Tibial artery (tissue), 4 donors: ENCODE results near the gene C1QTNF2.

ENCODE experiments used
- DNase-seq, 2 donors: peaks; one replicate each; pipeline ENCODE4 v3.0.0-alpha.2; 2019
- H3K27ac ChIP-seq, 2 donors: fragments of 200-600 bp; sonication (generic) in 1 of 2; 1 replicate in 1 of 2; 2 replicates in 1 of 2; pipeline ENCODE4 v1.5.1; 2018 to 2019; ENCODE audit warnings: mild to moderate bottlenecking in 1 of 2
- H3K27me3 ChIP-seq, 2 donors: fragments of 200-600 bp; sonication (generic) in 1 of 2; one replicate each; pipeline versions ENCODE4 v1.5.1 to v1.6.0; 2016 to 2019
- H3K36me3 ChIP-seq, 3 donors: fragments of 200-600 bp; sonication (generic) in 2 of 3; one replicate each; pipeline ENCODE4 v1.5.1; 2016 to 2019; ENCODE audit warnings: mild to moderate bottlenecking in 2 of 3
- H3K4me1 ChIP-seq, 4 donors: fragments of 200-600 bp; sonication (generic) in 2 of 4; 1 replicate in 3 of 4; 2 replicates in 1 of 4; pipeline ENCODE4 v1.5.1; 2016 to 2019
- H3K4me3 ChIP-seq, 2 donors: fragments of 200-600 bp; sonication (generic) in 1 of 2; 1 replicate in 1 of 2; 2 replicates in 1 of 2; pipeline ENCODE4 v1.5.1; 2018 to 2019; ENCODE audit warnings: mild to moderate bottlenecking in 2 of 2
- H3K9me3 ChIP-seq, 3 donors: fragments of 200-600 bp; sonication (generic) in 1 of 3; one replicate each; pipeline ENCODE4 v1.5.1; 2016 to 2019
- CTCF ChIP-seq, 2 experiments: fragments of 200-600 bp in 1 of 2; fragments of 450-650 bp in 1 of 2; IDR thresholded peaks; one replicate each; pipeline ENCODE4 v1.5.1; 2017 to 2019; ENCODE audit warnings: antibody characterized with exemption in 2 of 2, mild to moderate bottlenecking in 1 of 2, moderate library complexity in 1 of 2
- intact Hi-C: fragments of 100-400 bp; cut with DNase I; formaldehyde crosslinking; loops from one replicate; pipeline ENCODE4 v1.15.0; 2023; ENCODE audit warnings: low total_unique reads

Gene C1QTNF2

GRCh38 chr5:160378330-160378729 is 7.9 kb upstream of the C1QTNF2 start:
- Histone ChIP-seq H3K36me3 (no peaks in the 10 kb centered on the region), H3K4me1 (no peaks in the 10 kb centered on the region), H3K4me3 (no peak overlapping the region), H3K27ac (no peak overlapping the region), H3K9me3 (no peaks in the 10 kb centered on the region), H3K27me3 (no peaks in the 10 kb centered on the region)
- TF ChIP-seq CTCF (IDR thresholded peaks at IDR 0.05), result no peak
- DNase-seq, result no peak
- intact Hi-C loops, result no loop called here

- Histone ChIP-seq H3K27me3 (no peaks in the 10 kb centered on the region), H3K4me3 (no peak overlapping the region), H3K9me3 (no peaks in the 10 kb centered on the region), H3K4me1 (no peaks in the 10 kb centered on the region), H3K36me3 (no peaks in the 10 kb centered on the region), H3K27ac (no peak overlapping the region)
- intact Hi-C loops, result no loop called here
- no peak for DNase-seq
- no peak for TF ChIP-seq CTCF (IDR thresholded peaks at IDR 0.05)
Observed at GRCh38 chr5:160377651-160378050, 7.2 kb upstream of the C1QTNF2 start.

GRCh38 chr5:160376416-160376815 is 6.0 kb upstream of the C1QTNF2 start:
- Histone ChIP-seq H3K9me3 (no peaks in the 10 kb centered on the region), H3K27me3 (no peaks in the 10 kb centered on the region), H3K4me3 (no peak overlapping the region), H3K4me1 (no peaks in the 10 kb centered on the region), H3K27ac (no peak overlapping the region), H3K36me3 (no peaks in the 10 kb centered on the region)
- DNase-seq, result no peak
- no peak for TF ChIP-seq CTCF (IDR thresholded peaks at IDR 0.05)
- intact Hi-C loops, result no loop called here

GRCh38 chr5:160375701-160376100 is 5.3 kb upstream of the C1QTNF2 start:
- no peak for DNase-seq
- Histone ChIP-seq H3K4me3 (no peak overlapping the region), H3K9me3 (no peaks in the 10 kb centered on the region), H3K27ac (no peak overlapping the region), H3K27me3 (no peaks in the 10 kb centered on the region), H3K36me3 (no peaks in the 10 kb centered on the region), H3K4me1 (no peaks in the 10 kb centered on the region)
- intact Hi-C loops, result no loop called here
- TF ChIP-seq CTCF (IDR thresholded peaks at IDR 0.05), result no peak

GRCh38 chr5:160375166-160375565 is 4.7 kb upstream of the C1QTNF2 start:
- Histone ChIP-seq H3K27me3 (no peaks in the 10 kb centered on the region), H3K36me3 (no peaks in the 10 kb centered on the region), H3K4me3 (no peak overlapping the region), H3K4me1 (no peaks in the 10 kb centered on the region), H3K27ac (no peak overlapping the region), H3K9me3 (no peaks in the 10 kb centered on the region)
- DNase-seq, result no peak
- intact Hi-C loops, result no loop called here
- no peak for TF ChIP-seq CTCF (IDR thresholded peaks at IDR 0.05)

GRCh38 chr5:160371294-160371693 is 868 bp upstream of the C1QTNF2 start:
- Histone ChIP-seq H3K36me3 (no peaks in the 10 kb centered on the region), H3K9me3 (no peaks in the 10 kb centered on the region), H3K27ac (no peak overlapping the region), H3K4me3 (no peak overlapping the region), H3K4me1 (peaks cover 0 to 10% (median 2%) of the 10 kb centered on the region in 4 donors), H3K27me3 (no peaks in the 10 kb centered on the region)
- no peak for DNase-seq
- intact Hi-C loops, result no loop called here
- no peak for TF ChIP-seq CTCF (IDR thresholded peaks at IDR 0.05)
